ENCODE data around the gene IFI27. TPM values are rescaled to one million over a fixed set of nuclear protein-coding genes. Genes with fewer than 3 reads are reported as not detected.

The IFI27 gene
- total and polyA plus RNA-seq, 2 of the 4 experiments (the other 2 are of a cell fraction) = under 0.01 to 0.60 TPM

DNA sequence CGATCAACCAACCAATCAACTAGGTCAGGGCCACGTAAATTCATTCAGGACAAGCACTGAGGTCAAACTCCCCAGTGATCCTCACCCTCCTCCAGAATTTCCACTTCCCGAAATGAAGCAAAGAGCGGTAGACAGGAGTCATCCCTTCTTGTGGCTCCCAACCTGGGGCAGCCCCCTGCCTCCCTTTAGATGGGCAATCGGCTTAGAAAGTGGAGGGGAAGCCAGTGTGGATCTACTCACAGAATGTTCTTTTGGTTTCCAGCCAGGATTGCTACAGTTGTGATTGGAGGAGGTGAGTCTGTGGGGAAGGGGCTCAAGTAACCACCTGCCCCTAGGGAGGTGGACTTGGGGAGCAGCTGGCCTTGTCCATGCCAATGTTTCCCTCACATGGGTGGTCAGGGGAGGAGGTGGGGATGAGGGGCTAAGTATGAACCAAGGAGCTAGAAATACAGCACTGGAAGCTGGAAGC lies 4.1 kb downstream of the IFI27 start:
- Histone ChIP-seq H2BK20ac (ENCODE audit: low read depth, low read length) (no peak overlapping the region), H3K36me3 (ENCODE audit: control insufficient read depth, insufficient read depth, low read length) (no peaks in the 10 kb centered on the region), H3K14ac (replicated peaks; ENCODE audit: low read depth, low read length) (no peak overlapping the region), H2AFZ (replicated peaks; ENCODE audit: low read length, poor library complexity) (no peak overlapping the region), H2AK5ac (ENCODE audit: low read depth, low read length) (no peak overlapping the region), H4K91ac (ENCODE audit: insufficient read depth, low read depth, low read length) (no peak overlapping the region), H3K9ac (ENCODE audit: low read depth, low read length) (no peak overlapping the region), H3K18ac (ENCODE audit: low read depth, low read length) (no peak overlapping the region), H2BK5ac (ENCODE audit: low read depth, low read length, poor library complexity, severe bottlenecking) (no peak overlapping the region), H4K8ac (ENCODE audit: low read depth in 2 of 2, low read length in 2 of 2) (no peak overlapping the region), H3K79me1 (ENCODE audit: low read depth in 1 of 2, low read length in 2 of 2) (no peaks in the 10 kb centered on the region), H4K5ac (ENCODE audit: low read depth, low read length) (no peak overlapping the region), H3K9me3 (ENCODE audit: control insufficient read depth, insufficient read depth, low read length) (peaks cover 3% of the 10 kb centered on the region; the same call in 1 of the 2 replicates), H3K27me3 (ENCODE audit: control insufficient read depth, insufficient read depth, low read length) (peaks cover 13% of the 10 kb centered on the region; the same call in 1 of the 2 replicates), H2BK120ac (ENCODE audit: low read depth, low read length) (no peak overlapping the region), H2AK9ac (replicated peaks; ENCODE audit: low read depth, low read length, poor library complexity) (no peak overlapping the region), H3K4ac (ENCODE audit: low read depth, low read length) (no peak overlapping the region), H3K4me3 (ENCODE audit: insufficient read depth, low read depth, low read length) (no peak overlapping the region), H3K56ac (ENCODE audit: extremely low read depth, insufficient read depth, low read length) (no peak overlapping the region), H3K9me1 (ENCODE audit: insufficient read depth, low read length) (0 out of 2 replicates have a peak, but pooled peaks cover 3% of the 10 kb centered on the region), H2BK15ac (ENCODE audit: low read depth, low read length) (no peak overlapping the region), H3K27ac (ENCODE audit: insufficient read depth, low read length) (no peak overlapping the region), H3K23ac (ENCODE audit: low read depth, low read length) (no peak overlapping the region), H4K20me1 (ENCODE audit: insufficient read depth, low read length) (no peaks in the 10 kb centered on the region), H3K4me1 (ENCODE audit: control insufficient read depth, insufficient read depth, low read length) (no peaks in the 10 kb centered on the region), H3K4me2 (ENCODE audit: low read depth, low read length) (no peak overlapping the region)
- ChIA-PET POLR2A (ENCODE audit: unreplicated experiment) (no interaction called here), CTCF (interaction anchor here (1.5 to 2.0 kb wide), 2 partner anchors 18 to 22 kb away, joined by 5 to 6 read pairs; no protein-coding TSS in a partner anchor)
- ATAC-seq (ENCODE audit: low read depth) (no peak), DNase-seq (no peak)
- WGBS, 2 experiments (ENCODE audit: extremely low coverage in 2 of 2, insufficient read length in 1 of 2) = no CpG with 5 or more reads among the region's 5 CpGs
- dilution Hi-C loops (cut with HindIII; ENCODE audit: low sequenced_read_pairs, unreplicated experiment) (no loop called here), in situ Hi-C loops (cut with MboI; ENCODE audit: low sequenced_read_pairs) (no loop called here), intact Hi-C loops (cut with micrococcal nuclease) (no loop called here)
- TF ChIP-seq POLR2A (IDR thresholded peaks at IDR 0.05; ENCODE audit: low read depth, low read length) (no peak), SMC3 (IDR thresholded peaks at IDR 0.05; ENCODE audit: low read depth, low read length) (no peak)
- no TSS peak for BruUV-seq (replicated peaks)

All from IMR-90 (cell line).